Measurements from ENCODE around the gene SHOC2. TPM values are rescaled to one million over a fixed set of nuclear protein-coding genes. Genes with fewer than 3 reads are reported as not detected.

The SHOC2 gene
- total RNA-seq, 1 donor from 2014 or later, result 60.8 TPM

- no peak overlapping the region for H3K27ac Mint-ChIP-seq (ENCODE audit: unreplicated experiment)
These were observed 53.1 kb downstream of the SHOC2 start for GRCh38 chr10:110972231-110973134.

GRCh38 chr10:110973400-110973799, 54.0 kb downstream of the SHOC2 start:
- H3K4me1 Mint-ChIP-seq (ENCODE audit: unreplicated experiment), result peaks cover 15% of the 10 kb centered on the region
- no peaks in the 10 kb centered on the region for H3K9me3 Mint-ChIP-seq (ENCODE audit: unreplicated experiment)
- H3K27me3 Mint-ChIP-seq (ENCODE audit: unreplicated experiment), result no peaks in the 10 kb centered on the region
- no peak overlapping the region for H3K27ac Mint-ChIP-seq (ENCODE audit: unreplicated experiment)
- no peak overlapping the region for H3K4me3 Mint-ChIP-seq (ENCODE audit: unreplicated experiment)
- no peak for TF ChIP-seq CTCF (IDR thresholded peaks at IDR 0.05)
- peaks cover 4% of the 10 kb centered on the region for H3K36me3 Mint-ChIP-seq (ENCODE audit: unreplicated experiment)
- no peak for DNase-seq (ENCODE audit: extremely low spot score, unreplicated experiment)

More at GRCh38 chr10:110972231-110973134, 53.1 kb downstream of the SHOC2 start:
- Mint-ChIP-seq H3K4me1 (ENCODE audit: unreplicated experiment) (peaks cover 9% of the 10 kb centered on the region), H3K27me3 (ENCODE audit: unreplicated experiment) (no peaks in the 10 kb centered on the region), H3K4me3 (ENCODE audit: unreplicated experiment) (no peak overlapping the region), H3K9me3 (ENCODE audit: unreplicated experiment) (no peaks in the 10 kb centered on the region), H3K36me3 (ENCODE audit: unreplicated experiment) (peaks cover 2% of the 10 kb centered on the region)
- DNase-seq (ENCODE audit: extremely low spot score, unreplicated experiment), result no peak
- TF ChIP-seq CTCF (IDR thresholded peaks at IDR 0.05), result no peak

- Mint-ChIP-seq H3K9me3 (ENCODE audit: unreplicated experiment) (no peaks in the 10 kb centered on the region), H3K4me3 (ENCODE audit: unreplicated experiment) (no peak overlapping the region), H3K4me1 (ENCODE audit: unreplicated experiment) (peaks cover 18% of the 10 kb centered on the region), H3K36me3 (ENCODE audit: unreplicated experiment) (peaks cover 10% of the 10 kb centered on the region), H3K27me3 (ENCODE audit: unreplicated experiment) (no peaks in the 10 kb centered on the region), H3K27ac (ENCODE audit: unreplicated experiment) (no peak overlapping the region)
- TF ChIP-seq CTCF (IDR thresholded peaks at IDR 0.05), result no peak
- no peak for DNase-seq (ENCODE audit: extremely low spot score, unreplicated experiment)
These were observed 57.2 kb downstream of the SHOC2 start for GRCh38 chr10:110976577-110976976.

GRCh38 chr10:110977662-110978061, 58.3 kb downstream of the SHOC2 start:
- no peak for DNase-seq (ENCODE audit: extremely low spot score, unreplicated experiment)
- Mint-ChIP-seq H3K27me3 (ENCODE audit: unreplicated experiment) (no peaks in the 10 kb centered on the region), H3K4me3 (ENCODE audit: unreplicated experiment) (no peak overlapping the region), H3K27ac (ENCODE audit: unreplicated experiment) (no peak overlapping the region), H3K9me3 (ENCODE audit: unreplicated experiment) (no peaks in the 10 kb centered on the region), H3K4me1 (ENCODE audit: unreplicated experiment) (peaks cover 18% of the 10 kb centered on the region), H3K36me3 (ENCODE audit: unreplicated experiment) (peaks cover 10% of the 10 kb centered on the region)
- no peak for TF ChIP-seq CTCF (IDR thresholded peaks at IDR 0.05)

- Mint-ChIP-seq H3K27ac (ENCODE audit: unreplicated experiment) (no peak overlapping the region), H3K9me3 (ENCODE audit: unreplicated experiment) (no peaks in the 10 kb centered on the region), H3K4me1 (ENCODE audit: unreplicated experiment) (peaks cover 18% of the 10 kb centered on the region), H3K4me3 (ENCODE audit: unreplicated experiment) (no peak overlapping the region), H3K27me3 (ENCODE audit: unreplicated experiment) (no peaks in the 10 kb centered on the region), H3K36me3 (ENCODE audit: unreplicated experiment) (peaks cover 10% of the 10 kb centered on the region)
- DNase-seq (ENCODE audit: extremely low spot score, unreplicated experiment), result no peak
- no peak for TF ChIP-seq CTCF (IDR thresholded peaks at IDR 0.05)
These were observed 58.8 kb downstream of the SHOC2 start for GRCh38 chr10:110978204-110978603.
